Spleen (tissue), 11 donors: ENCODE data around the gene PSMD13. TPM values are rescaled to one million over a fixed set of nuclear protein-coding genes. Genes with fewer than 3 reads are reported as not detected.

Experiments used
- DNase-seq: peaks from one replicate; pipeline ENCODE4 v3.0.0-alpha.2; 2020
- H3K27ac ChIP-seq, 8 donors: fragments of 200-600 bp; sonication (generic) in 7 of 8; 1 replicate in 4 of 8; 2 replicates in 4 of 8; pipeline versions ENCODE4 v1.5.0 to v1.8.0; 2016 to 2021; ENCODE audit warnings: inconsistent platforms in 4 of 8, mild to moderate bottlenecking in 4 of 8, moderate library complexity in 1 of 8
- H3K27me3 ChIP-seq, 7 donors: fragments of 200-600 bp; sonication (generic) in 6 of 7; replicated peaks in 1 of 7; 1 replicate in 4 of 7; 2 replicates in 3 of 7; pipeline versions ENCODE4 v1.5.0 to v1.8.0; 2016 to 2021; ENCODE audit warnings: inconsistent platforms in 3 of 7, mild to moderate bottlenecking in 1 of 7
- H3K36me3 ChIP-seq, 6 donors: fragments of 200-600 bp; sonication (generic) in 5 of 6; 1 replicate in 4 of 6; 2 replicates in 2 of 6; pipeline versions ENCODE4 v1.5.0 to v1.8.0; 2016 to 2021; ENCODE audit warnings: inconsistent platforms in 2 of 6
- H3K4me1 ChIP-seq, 6 donors: fragments of 200-600 bp; sonication (generic) in 5 of 6; 1 replicate in 3 of 6; 2 replicates in 3 of 6; pipeline versions ENCODE4 v1.5.0 to v1.8.0; 2016 to 2021; ENCODE audit warnings: inconsistent platforms in 3 of 6
- H3K4me3 ChIP-seq, 8 donors: fragments of 200-600 bp; sonication (generic) in 7 of 8; 1 replicate in 4 of 8; 2 replicates in 4 of 8; pipeline versions ENCODE4 v1.5.0 to v1.8.0; 2016 to 2021; ENCODE audit warnings: inconsistent platforms in 4 of 8, mild to moderate bottlenecking in 4 of 8, moderate library complexity in 2 of 8
- H3K9me3 ChIP-seq, 8 donors: fragments of 200-600 bp; sonication (generic) in 7 of 8; 1 replicate in 4 of 8; 2 replicates in 4 of 8; pipeline versions ENCODE4 v1.5.0 to v1.8.0; 2016 to 2021; ENCODE audit warnings: inconsistent platforms in 4 of 8
- POLR2A ChIP-seq, 3 donors: fragments of 450-650 bp; IDR thresholded peaks; one replicate each; pipeline ENCODE4 v1.5.1; 2017; ENCODE audit warnings: antibody characterized with exemption in 3 of 3, mild to moderate bottlenecking in 1 of 3
- POLR2AphosphoS5 ChIP-seq, 3 donors: sonication (generic); formaldehyde crosslinking; IDR thresholded peaks; one replicate each; pipeline ENCODE4 v1.5.1; 2017; ENCODE audit warnings: antibody characterized with exemption in 3 of 3
- WGBS, 5 donors: extraction: QIAGEN DNeasy Blood & Tissue Kit in 3 of 5; methylation state at CpG; one replicate each; pipeline versions ENCODE4 v1.1.5 to v1.1.7; 2013 to 2018; 5-methylcytosine and 5-hydroxymethylcytosine counted together
- intact Hi-C: fragments of 100-400 bp; cut with DNase I; formaldehyde crosslinking; loops from one replicate; pipeline ENCODE4 v1.15.0; 2023; ENCODE audit warnings: low total_unique reads
- polyA plus RNA-seq, 3 donors: library from polyadenylated mRNA; stranded (reverse); fragments of 200-250 nt; gene quantifications; one replicate each; pipeline ENCODE4 v1.2.1, GENCODE V29; 2013
- total RNA-seq, 7 donors: library from RNA; depleted of rRNA in 3 of 7; stranded (reverse); fragments of >200 nt in 3 of 7; fragmentation: NEBNext Ultra II Directional in 4 of 7; extraction: Animal tissue kit (Norgen Biotek cat#: 25700) in 4 of 7; gene quantifications; one replicate each; pipeline versions ENCODE4 v1.1.0 to v1.2.1, GENCODE V29; 2016 to 2021
- TF ChIP-seq, protein P1 (sequence below), 11 experiments: fragments of 200-600 bp in 7 of 11; fragments of 450-650 bp in 4 of 11; sonication (generic) in 4 of 11; IDR thresholded peaks in 8 of 11; conservative IDR thresholded peaks in 3 of 11; 1 replicate in 7 of 11; 2 replicates in 4 of 11; pipeline versions ENCODE4 v1.4.0 to v1.8.0; 2016 to 2021; ENCODE audit warnings: antibody characterized with exemption in 11 of 11, inconsistent platforms in 4 of 11, mild to moderate bottlenecking in 1 of 11
- donor health status: healthy with polysubstance abuse.
- donor health status: DM: no; HTN: no; CAD: no; lungs with moderate emphysema.
- donor health status: DM: no; HTN: no; CAD: no.
- donor health status: Bipolar disorder and iron deficiency.
- donor health status: healthy.
- donor health status: DM: no; HTN: no; CAD: no.
- donor health status: DM: yes; HTN: yes; CAD: no.

The PSMD13 gene
- total and polyA plus RNA-seq, 10 donors, result 93.6 to 229 (median 102) TPM

DNA sequence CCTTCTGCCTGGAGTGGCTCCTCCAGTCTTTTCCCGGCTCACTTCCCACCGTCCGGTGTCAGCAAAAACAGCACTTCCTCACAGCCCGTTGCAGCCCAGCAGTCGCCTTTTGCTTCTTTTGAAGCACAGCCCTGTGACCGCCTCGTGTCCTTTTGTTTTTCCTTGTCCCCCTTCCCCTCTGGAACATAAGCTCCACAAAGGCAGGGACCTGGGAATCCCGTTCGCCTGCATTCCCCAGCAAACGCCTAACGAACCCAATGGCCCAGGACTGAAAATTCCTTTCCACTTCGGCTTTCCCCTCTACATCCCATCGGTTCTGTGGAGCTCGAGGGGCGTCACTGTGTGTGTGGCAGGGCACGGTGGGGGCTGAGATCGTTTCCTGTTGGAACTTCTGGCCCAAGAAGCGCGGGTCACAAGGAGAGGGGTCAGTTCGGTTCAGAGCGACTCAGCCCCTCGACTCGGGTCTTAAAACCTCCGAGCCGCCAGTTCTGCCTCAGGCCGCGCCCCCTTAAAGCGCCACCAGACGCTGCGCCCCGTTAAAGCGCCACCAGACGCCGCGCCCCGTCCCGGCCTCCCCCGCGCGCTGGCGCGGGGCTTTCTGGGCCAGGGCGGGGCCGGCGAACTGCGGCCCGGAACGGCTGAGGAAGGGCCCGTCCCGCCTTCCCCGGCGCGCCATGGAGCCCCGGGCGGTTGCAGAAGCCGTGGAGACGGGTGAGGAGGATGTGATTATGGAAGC is 28.4 kb upstream of the PSMD13 start:
- no peaks in the 10 kb centered on the region for H3K27me3 ChIP-seq
- TF ChIP-seq POLR2A (IDR thresholded peaks at IDR 0.05) (peak in 2 of 3 donors; percentile 31 to 88), POLR2AphosphoS5 (IDR thresholded peaks at IDR 0.05) (peak in 2 of 3 donors; percentile 89 to 91)
- TF ChIP-seq, protein P1, sequence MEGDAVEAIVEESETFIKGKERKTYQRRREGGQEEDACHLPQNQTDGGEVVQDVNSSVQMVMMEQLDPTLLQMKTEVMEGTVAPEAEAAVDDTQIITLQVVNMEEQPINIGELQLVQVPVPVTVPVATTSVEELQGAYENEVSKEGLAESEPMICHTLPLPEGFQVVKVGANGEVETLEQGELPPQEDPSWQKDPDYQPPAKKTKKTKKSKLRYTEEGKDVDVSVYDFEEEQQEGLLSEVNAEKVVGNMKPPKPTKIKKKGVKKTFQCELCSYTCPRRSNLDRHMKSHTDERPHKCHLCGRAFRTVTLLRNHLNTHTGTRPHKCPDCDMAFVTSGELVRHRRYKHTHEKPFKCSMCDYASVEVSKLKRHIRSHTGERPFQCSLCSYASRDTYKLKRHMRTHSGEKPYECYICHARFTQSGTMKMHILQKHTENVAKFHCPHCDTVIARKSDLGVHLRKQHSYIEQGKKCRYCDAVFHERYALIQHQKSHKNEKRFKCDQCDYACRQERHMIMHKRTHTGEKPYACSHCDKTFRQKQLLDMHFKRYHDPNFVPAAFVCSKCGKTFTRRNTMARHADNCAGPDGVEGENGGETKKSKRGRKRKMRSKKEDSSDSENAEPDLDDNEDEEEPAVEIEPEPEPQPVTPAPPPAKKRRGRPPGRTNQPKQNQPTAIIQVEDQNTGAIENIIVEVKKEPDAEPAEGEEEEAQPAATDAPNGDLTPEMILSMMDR (IDR thresholded peaks at IDR 0.05 in 8 of 11, conservative IDR thresholded peaks at IDR 0.05 in 3 of 11), result peak in 3 of 11 experiments; percentile 11 to 45 (median 21)
- peak overlapping the region; percentile 67 to 96 (median 87) for H3K4me3 ChIP-seq
- 0% methylated on average over 30 to 57 of the region's 57 CpGs for WGBS, 5 donors
- peak; percentile 97 for DNase-seq
- no peaks in the 10 kb centered on the region for H3K9me3 ChIP-seq
- H3K4me1 ChIP-seq, result peaks cover 27 to 67% (median 53%) of the 10 kb centered on the region in 6 donors
- peak overlapping the region; percentile 98 to 100 (median 99) for H3K27ac ChIP-seq
- peaks cover 0 to 68% (median 58%) of the 10 kb centered on the region in 6 donors for H3K36me3 ChIP-seq
- intact Hi-C loops, result no loop called here

- Histone ChIP-seq H3K9me3 (no peaks in the 10 kb centered on the region), H3K27me3 (no peaks in the 10 kb centered on the region), H3K4me1 (peaks cover 27 to 61% (median 48%) of the 10 kb centered on the region in 6 donors), H3K36me3 (peaks cover 0 to 68% (median 59%) of the 10 kb centered on the region in 6 donors), H3K4me3 (peak overlapping the region; percentile 67 to 96 (median 87)), H3K27ac (peak overlapping the region; percentile 98 to 100 (median 99))
- 0 to 2% (median 2%) methylated on average over 10 to 26 of the region's 26 CpGs for WGBS, 5 donors
- TF ChIP-seq POLR2A (IDR thresholded peaks at IDR 0.05) (peak in 1 of 3 donors; percentile 2), POLR2AphosphoS5 (IDR thresholded peaks at IDR 0.05) (no peak)
- TF ChIP-seq, protein P1 (IDR thresholded peaks at IDR 0.05 in 8 of 11, conservative IDR thresholded peaks at IDR 0.05 in 3 of 11), result peak in 1 of 11 experiments; percentile 3
- DNase-seq, result no peak
- intact Hi-C loops, result no loop called here
These were observed 27.9 kb upstream of the PSMD13 start for GRCh38 chr11:208917-209260.

GRCh38 chr11:209275-210121 is 27.3 kb upstream of the PSMD13 start:
- Histone ChIP-seq H3K4me3 (peak overlapping the region; percentile 67 to 96 (median 87)), H3K36me3 (peaks cover 0 to 68% (median 59%) of the 10 kb centered on the region in 6 donors), H3K4me1 (peaks cover 27 to 55% (median 44%) of the 10 kb centered on the region in 6 donors), H3K27me3 (no peaks in the 10 kb centered on the region), H3K27ac (peak overlapping the region; percentile 98 to 100 (median 99)), H3K9me3 (no peaks in the 10 kb centered on the region)
- intact Hi-C loops, result no loop called here
- DNase-seq, result peak; percentile 86
- TF ChIP-seq POLR2A (IDR thresholded peaks at IDR 0.05) (no peak), POLR2AphosphoS5 (IDR thresholded peaks at IDR 0.05) (peak in 1 of 3 donors; percentile 20)
- WGBS, 5 donors, result 53 to 69% (median 57%) methylated on average over 20 to 29 of the region's 29 CpGs

GRCh38 chr11:210122-210802 is 26.5 kb upstream of the PSMD13 start:
- Histone ChIP-seq H3K27ac (peak overlapping the region in 3 of 8 donors; percentile 14 to 100 (median 99)), H3K4me3 (peak overlapping the region in 3 of 8 donors; percentile 75 to 96 (median 87))
- no peak for DNase-seq

More at GRCh38 chr11:210122-210802, 26.5 kb upstream of the PSMD13 start:
- intact Hi-C loops, result no loop called here
- TF ChIP-seq, protein P1 (IDR thresholded peaks at IDR 0.05 in 8 of 11, conservative IDR thresholded peaks at IDR 0.05 in 3 of 11), result no peak
- TF ChIP-seq POLR2A (IDR thresholded peaks at IDR 0.05) (no peak), POLR2AphosphoS5 (IDR thresholded peaks at IDR 0.05) (no peak)
- H3K9me3 ChIP-seq, result no peaks in the 10 kb centered on the region
- 79 to 92% (median 89%) methylated on average over 3 to 9 of the region's 9 CpGs for WGBS, 5 donors
- no peaks in the 10 kb centered on the region for H3K27me3 ChIP-seq
- peaks cover 0 to 68% (median 60%) of the 10 kb centered on the region in 6 donors for H3K36me3 ChIP-seq
- peaks cover 27 to 48% (median 39%) of the 10 kb centered on the region in 6 donors for H3K4me1 ChIP-seq
